Kidney (tissue), 14 donors: ENCODE results near the gene FAR1. TPM values are rescaled to one million over a fixed set of nuclear protein-coding genes. Genes with fewer than 3 reads are reported as not detected.

Experiments
- DNase-seq, 5 donors: peaks; one replicate each; pipeline ENCODE4 v3.0.0-alpha.2; 2013 to 2020
- FAIRE-seq: peaks from 2 replicates; lab custom pipeline; 2012; peaks lifted over from hg19 to GRCh38; lab: Jason Lieb, UNC
- H3K27ac ChIP-seq, 2 donors: one replicate each; pipeline ENCODE4 v1.7.0; 2013; ENCODE audit warnings: low read depth in 2 of 2, low read length in 2 of 2, inconsistent platforms in 1 of 2
- H3K27me3 ChIP-seq: one replicate; pipeline ENCODE4 v1.7.1; 2013; ENCODE audit warnings: low read length, inconsistent platforms; ENCODE audit not compliant: control insufficient read depth, insufficient read depth
- H3K36me3 ChIP-seq, 3 donors: one replicate each; pipeline versions ENCODE4 v1.7.0 to v1.7.1; 2013; ENCODE audit warnings: low read length in 3 of 3, control low read depth in 1 of 3, inconsistent platforms in 1 of 3; ENCODE audit not compliant: insufficient read depth in 3 of 3, control insufficient read depth in 2 of 3
- H3K4me1 ChIP-seq, 3 donors: one replicate each; pipeline versions ENCODE4 v1.7.0 to v1.7.1; 2013; ENCODE audit warnings: low read length in 3 of 3, inconsistent platforms in 1 of 3, low read depth in 1 of 3; ENCODE audit not compliant: control insufficient read depth in 2 of 3, insufficient read depth in 2 of 3
- H3K4me3 ChIP-seq, 3 donors: one replicate each; pipeline versions ENCODE4 v1.7.0 to v1.8.1; 2013; ENCODE audit warnings: low read length in 3 of 3, control low read depth in 1 of 3, inconsistent platforms in 1 of 3
- H3K9ac ChIP-seq, 3 donors: one replicate each; pipeline versions ENCODE4 v1.7.0 to v1.7.1; 2013; ENCODE audit warnings: low read length in 3 of 3, control low read depth in 1 of 3, inconsistent platforms in 1 of 3
- H3K9me3 ChIP-seq, 3 donors: one replicate each; pipeline versions ENCODE4 v1.7.0 to v1.7.1; 2013; ENCODE audit warnings: low read length in 3 of 3, control low read depth in 1 of 3, inconsistent platforms in 1 of 3; ENCODE audit not compliant: control insufficient read depth in 2 of 3, insufficient read depth in 1 of 3
- CTCF ChIP-seq: IDR thresholded peaks from 3 replicates; pipeline ENCODE4 v1.5.1; 2012; ENCODE audit warnings: mild to moderate bottlenecking, moderate library complexity, borderline replicate concordance; ENCODE audit not compliant: insufficient read depth; ENCODE audit errors: extremely low read depth
- intact Hi-C: fragments of 100-400 bp; cut with DNase I; formaldehyde crosslinking; loops from one replicate; pipeline ENCODE4 v1.11.1; 2022
- polyA plus RNA-seq: library from polyadenylated mRNA; stranded (reverse); fragments of 350-450 nt; fragmentation: Illumina TruSeq; extraction: RNeasy Lipid Tissue Mini Kit (QIAGEN cat#74804); gene quantifications from one replicate; pipeline ENCODE4 v1.2.3, GENCODE V29; 2014; ENCODE audit warnings: low read depth, low replicate concordance; ENCODE audit not compliant: insufficient read depth
- total RNA-seq: library from RNA; stranded (reverse); fragmentation: NEBNext Ultra II Directional; extraction: Animal tissue kit (Norgen Biotek cat#: 25700); gene quantifications from one replicate; pipeline ENCODE4 v1.2.1, GENCODE V29; 2021
- donor health status: control.
- donor health status: control.
- donor health status: control.
- donor health status: control.
- donor health status: control.
- donor health status: DM: yes; HTN: yes; CAD: no.
- donor health status: Normal renal cell carcinoma (clear cell type).

The FAR1 gene
- total and polyA plus RNA-seq, 2 donors from 2014 or later = 12.6 to 53.7 TPM

GRCh38 chr11:13629779-13630178, 38.7 kb upstream of the FAR1 start:
- Histone ChIP-seq H3K27ac (no peak overlapping the region), H3K9me3 (no peaks in the 10 kb centered on the region), H3K36me3 (no peaks in the 10 kb centered on the region), H3K9ac (no peak overlapping the region), H3K27me3 (no peaks in the 10 kb centered on the region), H3K4me1 (no peaks in the 10 kb centered on the region), H3K4me3 (no peak overlapping the region)
- intact Hi-C loops = no loop called here
- no peak for TF ChIP-seq CTCF
- DNase-seq (no peak), FAIRE-seq (no peak)

- DNase-seq = no peak
- intact Hi-C loops = no loop called here
- Histone ChIP-seq H3K27me3 (no peaks in the 10 kb centered on the region), H3K27ac (no peak overlapping the region), H3K36me3 (no peaks in the 10 kb centered on the region), H3K9me3 (no peaks in the 10 kb centered on the region), H3K9ac (no peak overlapping the region), H3K4me3 (no peak overlapping the region), H3K4me1 (no peaks in the 10 kb centered on the region)
- no peak for FAIRE-seq
- no peak for TF ChIP-seq CTCF
These were observed 33.2 kb upstream of the FAR1 start for GRCh38 chr11:13635290-13635689.

GRCh38 chr11:13635804-13636203, 32.7 kb upstream of the FAR1 start:
- FAIRE-seq = no peak
- H3K9me3 ChIP-seq = no peaks in the 10 kb centered on the region

More at GRCh38 chr11:13635804-13636203, 32.7 kb upstream of the FAR1 start:
- DNase-seq = no peak
- intact Hi-C loops = no loop called here
- H3K36me3 ChIP-seq = no peaks in the 10 kb centered on the region
- H3K4me3 ChIP-seq = no peak overlapping the region
- H3K4me1 ChIP-seq = no peaks in the 10 kb centered on the region
- H3K27ac ChIP-seq = no peak overlapping the region
- H3K9ac ChIP-seq = no peak overlapping the region
- no peaks in the 10 kb centered on the region for H3K27me3 ChIP-seq
- TF ChIP-seq CTCF = no peak
